HG03280 (cell line): Measurements from ENCODE around the gene SOCS3.

Experiments used
- ATAC-seq: cut with Tn5 transposase; IDR thresholded peaks from one replicate; pipeline ENCODE4 v1.9.1; 2021; ENCODE audit warnings: mild to moderate bottlenecking, moderate library complexity; ENCODE audit not compliant: unreplicated experiment

Gene SOCS3

GRCh38 chr17:78391051-78391431 is 31.2 kb upstream of the SOCS3 start:
- no peak for ATAC-seq

GRCh38 chr17:78390241-78391050 is 30.6 kb upstream of the SOCS3 start:
- no peak for ATAC-seq

GRCh38 chr17:78387977-78388941 is 28.4 kb upstream of the SOCS3 start:
- no peak for ATAC-seq

DNA sequence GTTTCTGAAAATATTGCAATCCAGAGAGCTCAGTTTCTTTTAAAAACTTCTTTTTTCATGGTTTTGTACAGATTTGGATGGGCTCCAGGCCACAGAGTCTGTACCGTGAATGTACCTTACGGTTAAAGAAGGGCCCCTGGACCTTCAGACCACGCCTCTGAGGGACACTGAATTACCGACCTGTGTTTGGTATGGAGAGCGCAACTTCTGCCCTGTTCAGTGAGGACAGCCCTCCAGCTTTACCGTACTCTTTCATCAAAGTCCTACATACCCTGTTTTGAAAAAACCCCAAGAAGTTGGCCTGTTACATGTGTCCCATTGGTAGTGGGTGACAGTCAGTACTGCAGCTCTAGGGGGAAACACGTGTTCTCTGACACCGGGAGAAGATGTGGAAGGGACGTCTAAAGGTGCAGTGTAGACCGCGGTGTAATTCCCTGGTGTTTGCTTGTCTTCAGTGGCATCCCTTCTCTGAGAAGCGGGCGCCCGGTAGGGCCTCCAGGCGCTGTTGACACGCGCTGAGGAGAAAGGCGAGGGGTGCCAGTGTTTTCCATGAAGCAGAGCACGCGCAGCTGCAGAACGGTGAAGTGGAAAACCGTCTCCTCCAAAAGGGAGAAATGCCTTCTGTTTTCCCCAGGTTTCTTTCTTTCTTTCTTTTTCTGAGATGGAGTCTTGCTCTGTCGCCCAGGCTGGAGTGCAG is 24.8 kb upstream of the SOCS3 start:
- ATAC-seq, result peak; percentile 9

GRCh38 chr17:78383725-78384471 is 24.0 kb upstream of the SOCS3 start:
- ATAC-seq, result peak; percentile 26

GRCh38 chr17:78381601-78382232 is 21.8 kb upstream of the SOCS3 start:
- no peak for ATAC-seq

GRCh38 chr17:78380370-78380769 is 20.5 kb upstream of the SOCS3 start:
- no peak for ATAC-seq

DNA sequence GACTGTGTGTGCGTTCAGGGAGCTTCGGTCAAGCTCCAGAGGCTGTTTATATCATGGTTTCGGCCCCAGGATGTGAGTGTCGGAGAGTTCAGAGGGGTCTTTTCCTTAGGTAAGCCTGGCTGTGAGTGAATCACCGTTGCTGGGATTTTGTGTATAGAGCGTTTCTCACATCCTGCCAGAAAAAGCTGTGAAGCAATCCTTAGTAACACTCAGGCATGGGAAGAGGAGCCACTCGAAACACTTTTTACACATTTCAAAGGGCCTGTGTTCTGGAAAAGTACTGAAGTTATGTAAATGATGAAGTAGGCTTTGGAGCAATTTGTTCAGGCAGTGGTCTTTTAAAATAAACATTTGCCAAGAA is 19.2 kb upstream of the SOCS3 start:
- ATAC-seq, result no peak

DNA sequence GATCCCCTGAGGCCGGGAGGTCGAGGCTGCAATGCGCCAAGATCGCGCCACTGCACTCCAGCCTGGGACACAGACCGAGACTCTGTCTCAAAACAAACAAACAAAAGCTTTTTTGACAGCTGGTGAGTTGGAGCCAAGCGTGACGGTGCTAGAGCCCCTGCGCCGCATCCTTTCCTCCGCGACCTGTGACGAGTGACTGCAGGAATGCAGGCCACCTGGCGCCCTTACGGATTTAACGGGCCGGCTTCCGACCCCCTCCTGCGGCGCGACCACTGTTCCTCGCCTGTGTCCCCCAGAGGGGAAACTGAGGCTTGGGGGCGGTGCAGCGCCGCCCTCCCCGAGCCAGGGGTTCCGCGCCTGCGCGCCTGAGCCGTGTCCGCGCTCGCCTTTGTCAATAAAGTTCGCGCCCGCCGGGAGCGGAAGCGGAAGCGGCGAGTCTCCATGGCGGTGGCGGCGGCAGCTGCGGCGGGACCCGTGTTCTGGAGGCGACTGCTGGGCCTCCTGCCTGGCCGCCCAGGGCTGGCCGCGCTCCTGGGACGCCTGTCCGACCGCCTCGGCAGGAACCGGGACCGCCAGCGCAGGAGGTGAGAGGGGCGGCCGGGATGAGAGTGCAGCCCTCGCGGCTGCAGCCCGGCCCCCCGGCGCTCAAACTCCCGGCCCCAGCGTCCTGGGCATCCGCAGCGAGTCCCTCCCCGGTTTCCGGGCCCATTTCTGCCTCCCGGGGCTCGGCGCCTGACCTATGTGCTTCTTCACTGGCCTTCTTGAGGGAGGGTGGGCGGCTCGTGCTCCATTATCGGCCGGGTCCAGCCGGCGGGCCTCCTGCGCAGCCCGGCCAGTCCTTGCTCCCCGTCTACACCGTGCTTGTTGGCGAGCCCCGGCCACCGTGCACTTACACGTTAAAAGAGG is 18.6 kb upstream of the SOCS3 start, which contains the start of gene PGS1:
Gene PGS1 (plus strand): TSS at position 425 of the 906 bp plus-strand sequence. CDS start 17 bp downstream, at position 442.
- peak; percentile 66 for ATAC-seq

DNA sequence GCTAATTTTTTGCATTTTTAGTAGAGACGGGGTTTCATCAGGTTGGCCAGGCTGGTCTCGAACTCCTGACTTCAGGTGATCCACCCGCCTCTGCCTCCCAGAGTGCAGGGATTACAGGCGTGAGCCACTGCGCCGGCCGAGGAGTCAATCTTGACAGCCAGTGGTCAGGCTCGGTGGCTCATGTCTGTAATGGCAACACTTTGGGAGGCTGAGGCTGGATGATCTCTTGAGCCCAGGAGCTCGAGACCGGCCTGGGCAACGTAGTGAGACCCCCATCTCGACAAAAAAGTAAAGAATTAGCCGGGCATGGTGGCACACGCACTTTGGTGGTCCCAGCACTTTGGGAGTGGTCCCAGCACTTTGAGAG is 18.0 kb upstream of the SOCS3 start:
- no peak for ATAC-seq

DNA sequence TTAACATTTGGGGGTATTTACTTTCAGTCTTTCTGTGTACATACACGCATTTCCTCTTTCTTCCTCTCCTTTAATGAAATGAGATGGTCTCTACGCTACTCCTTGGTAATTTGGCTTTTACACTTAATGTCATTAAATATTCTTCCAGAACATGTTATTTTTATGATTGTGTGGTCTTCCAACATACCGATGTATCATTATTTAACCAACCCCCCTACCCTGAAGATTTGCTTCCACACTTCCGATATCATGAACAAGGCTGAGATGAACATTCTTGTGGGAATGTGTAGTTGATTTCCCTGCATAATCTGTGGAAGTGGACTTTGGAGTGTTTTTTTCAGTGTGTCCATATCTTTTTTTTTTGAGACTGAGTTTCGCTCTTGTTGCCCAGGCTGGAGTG is 16.3 kb upstream of the SOCS3 start:
- no peak for ATAC-seq

DNA sequence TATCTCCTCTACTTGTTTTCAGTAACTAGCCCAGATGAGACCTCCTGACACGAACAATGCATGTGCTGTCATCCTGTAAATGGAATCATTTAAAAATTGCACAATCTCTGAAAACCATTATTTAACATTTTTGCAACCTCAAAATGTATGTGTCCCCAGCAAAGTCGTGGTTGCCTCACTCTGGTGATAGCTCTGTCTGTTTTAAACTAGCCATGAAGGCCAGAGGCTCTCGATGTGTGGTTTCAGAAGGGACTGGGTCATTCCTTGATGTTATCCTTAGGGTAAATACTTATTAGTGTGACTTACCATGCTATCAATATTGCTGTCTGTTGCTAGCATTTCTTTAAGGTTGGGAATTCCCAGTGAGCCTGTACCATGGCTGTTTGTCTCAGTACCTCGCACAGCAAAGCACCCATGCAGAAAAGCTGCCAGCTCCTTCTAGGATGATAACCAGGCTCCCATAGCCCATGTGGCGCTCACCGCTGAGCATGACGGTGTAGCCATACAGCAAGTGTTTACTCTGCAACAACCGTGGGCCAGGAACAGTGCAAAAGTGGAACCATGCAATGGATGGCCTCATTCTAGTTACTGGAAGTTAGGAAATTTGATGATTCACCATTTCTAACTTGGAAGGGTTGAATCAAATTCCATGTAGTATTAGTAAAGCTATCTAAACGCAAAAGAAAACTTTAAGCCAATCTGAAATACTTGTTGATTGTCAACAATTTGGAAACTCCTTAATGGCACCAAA is 15.7 kb upstream of the SOCS3 start:
- ATAC-seq, result no peak

DNA sequence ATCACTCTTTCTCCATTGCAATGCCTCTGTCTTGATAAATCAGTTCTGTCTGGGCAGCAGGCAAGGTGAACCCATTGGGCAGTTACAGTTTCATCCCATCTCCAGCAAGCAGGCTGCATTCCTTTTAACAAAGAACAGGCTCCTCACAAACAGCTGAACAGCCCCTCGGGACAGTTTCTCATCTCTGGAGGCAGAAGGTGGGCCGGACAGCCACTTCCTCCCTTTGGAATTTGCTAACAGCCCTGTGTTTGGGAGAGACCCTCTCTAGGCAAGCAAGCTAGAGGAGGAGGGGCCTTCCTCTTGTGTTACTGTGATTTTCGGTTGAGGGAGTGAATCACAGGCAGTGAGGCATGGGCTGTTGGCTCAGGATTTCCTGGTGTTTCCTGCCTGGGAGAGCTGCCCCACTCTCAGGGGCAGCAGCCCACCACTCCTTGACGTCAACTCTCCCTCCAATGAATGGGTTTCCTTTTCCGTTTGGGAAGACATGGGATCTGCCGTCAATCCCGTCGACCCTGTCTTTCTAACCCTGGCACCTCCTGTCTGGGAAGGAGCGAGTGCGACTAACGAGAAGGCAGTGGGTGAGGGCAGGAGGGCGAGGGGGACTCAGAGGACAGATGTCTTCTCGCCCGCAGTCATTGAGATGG is 14.9 kb upstream of the SOCS3 start:
- ATAC-seq, result no peak

GRCh38 chr17:78374189-78374588 is 14.3 kb upstream of the SOCS3 start:
- no peak for ATAC-seq

GRCh38 chr17:78372841-78373240 is 13.0 kb upstream of the SOCS3 start:
- no peak for ATAC-seq

- ATAC-seq, result no peak
These were observed 11.2 kb upstream of the SOCS3 start for GRCh38 chr17:78371056-78371455.

DNA sequence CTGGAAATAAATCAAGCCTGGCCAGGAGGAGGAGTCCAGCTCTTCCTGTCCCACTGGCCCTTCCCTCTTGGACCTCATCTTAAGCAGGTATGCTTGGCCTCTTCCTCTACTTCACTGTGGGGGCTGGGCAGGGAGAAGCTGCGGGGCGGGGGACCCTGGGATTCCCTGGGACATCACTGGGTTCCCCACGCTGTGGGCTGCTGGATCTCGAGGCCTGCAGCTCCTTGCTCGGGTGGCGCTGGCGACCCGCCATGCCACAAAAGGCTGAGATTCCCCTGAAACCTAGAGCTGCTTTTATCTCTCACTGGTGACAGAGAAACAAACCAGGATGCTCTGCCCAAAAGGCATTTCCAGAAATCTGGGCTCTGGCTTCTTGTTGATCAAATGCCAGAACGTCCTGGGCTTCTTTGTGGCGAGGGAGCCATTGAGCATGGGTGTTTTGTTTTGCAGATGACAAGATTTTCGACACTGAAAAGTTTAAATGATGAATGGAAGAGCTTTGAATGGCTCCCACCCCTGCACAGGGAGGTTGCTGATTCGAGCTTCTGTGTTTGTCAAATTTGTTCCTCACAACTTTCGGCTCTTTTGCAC is 10.0 kb upstream of the SOCS3 start:
- ATAC-seq, result no peak
